HL-60 (cell line): ENCODE measurements around the gene SRPX.

Experiments
- DNase-seq, 2 experiments: peaks; one replicate each; pipeline ENCODE4 v3.0.0-alpha.2; 2010 to 2020; ENCODE audit warnings: low read depth in 1 of 2, low spot score in 1 of 2
- H3K27ac ChIP-seq: fragments of 250-450 bp; sonication (Bioruptor Pico); replicated peaks from 2 replicates; pipeline ENCODE4 v1.5.1; 2020; ENCODE audit warnings: mild to moderate bottlenecking, moderate library complexity
- H3K27me3 ChIP-seq: fragments of 250-450 bp; sonication (Bioruptor Pico); 2 replicates; pipeline ENCODE4 v1.5.1; 2021; ENCODE audit warnings: mild to moderate bottlenecking, moderate library complexity; ENCODE audit not compliant: insufficient read depth, poor library complexity, severe bottlenecking
- H3K4me3 ChIP-seq: replicated peaks from 2 replicates; pipeline ENCODE4 v1.5.1; 2011; ENCODE audit warnings: mild to moderate bottlenecking, control low read depth, low read length; ENCODE audit not compliant: insufficient read depth
- GABPA ChIP-seq: IDR thresholded peaks from 2 replicates; pipeline ENCODE4 v1.6.1; 2012; ENCODE audit warnings: low read depth
- POLR2AphosphoS5 ChIP-seq: IDR thresholded peaks from 2 replicates; pipeline ENCODE4 v1.6.1; 2012; ENCODE audit warnings: low read depth
- SPI1 ChIP-seq: IDR thresholded peaks from 2 replicates; pipeline ENCODE4 v1.6.1; 2012; ENCODE audit warnings: low read depth, mild to moderate bottlenecking, borderline replicate concordance
- TF ChIP-seq, protein P1 (sequence below): IDR thresholded peaks from one replicate; pipeline ENCODE4 v1.5.1; 2011; ENCODE audit warnings: low read length, control low read depth, inconsistent platforms; ENCODE audit not compliant: insufficient read depth
- TF ChIP-seq, protein P2 (sequence below): IDR thresholded peaks from 2 replicates; pipeline ENCODE4 v1.6.1; 2012; ENCODE audit warnings: low read depth; ENCODE audit not compliant: insufficient replicate concordance

SRPX gene

DNA sequence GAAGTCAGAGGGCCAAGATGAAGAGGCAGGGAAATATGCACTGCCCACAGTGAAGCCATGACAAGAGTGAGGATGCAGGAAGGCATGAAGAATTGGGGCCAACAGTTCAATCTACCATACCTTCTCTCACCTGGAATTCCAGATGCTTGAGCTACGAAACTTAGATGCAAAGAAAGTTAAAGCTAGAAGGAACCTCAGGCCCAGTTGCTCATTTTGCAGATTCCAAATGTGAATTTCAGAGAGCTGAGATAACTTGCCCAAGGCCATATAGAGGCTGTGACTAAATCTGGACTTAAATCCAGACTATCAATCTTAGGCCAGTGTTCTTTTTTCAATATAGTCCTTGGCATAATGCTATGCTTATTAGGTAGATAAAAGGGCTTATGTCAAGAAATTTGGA lies 92.7 kb downstream of the SRPX start:
- no peaks in the 10 kb centered on the region for H3K27me3 ChIP-seq
- no peak for DNase-seq
- TF ChIP-seq GABPA (no peak), SPI1 (no peak), POLR2AphosphoS5 (no peak)
- TF ChIP-seq, protein P1, sequence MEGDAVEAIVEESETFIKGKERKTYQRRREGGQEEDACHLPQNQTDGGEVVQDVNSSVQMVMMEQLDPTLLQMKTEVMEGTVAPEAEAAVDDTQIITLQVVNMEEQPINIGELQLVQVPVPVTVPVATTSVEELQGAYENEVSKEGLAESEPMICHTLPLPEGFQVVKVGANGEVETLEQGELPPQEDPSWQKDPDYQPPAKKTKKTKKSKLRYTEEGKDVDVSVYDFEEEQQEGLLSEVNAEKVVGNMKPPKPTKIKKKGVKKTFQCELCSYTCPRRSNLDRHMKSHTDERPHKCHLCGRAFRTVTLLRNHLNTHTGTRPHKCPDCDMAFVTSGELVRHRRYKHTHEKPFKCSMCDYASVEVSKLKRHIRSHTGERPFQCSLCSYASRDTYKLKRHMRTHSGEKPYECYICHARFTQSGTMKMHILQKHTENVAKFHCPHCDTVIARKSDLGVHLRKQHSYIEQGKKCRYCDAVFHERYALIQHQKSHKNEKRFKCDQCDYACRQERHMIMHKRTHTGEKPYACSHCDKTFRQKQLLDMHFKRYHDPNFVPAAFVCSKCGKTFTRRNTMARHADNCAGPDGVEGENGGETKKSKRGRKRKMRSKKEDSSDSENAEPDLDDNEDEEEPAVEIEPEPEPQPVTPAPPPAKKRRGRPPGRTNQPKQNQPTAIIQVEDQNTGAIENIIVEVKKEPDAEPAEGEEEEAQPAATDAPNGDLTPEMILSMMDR, result no peak
- TF ChIP-seq, protein P2, sequence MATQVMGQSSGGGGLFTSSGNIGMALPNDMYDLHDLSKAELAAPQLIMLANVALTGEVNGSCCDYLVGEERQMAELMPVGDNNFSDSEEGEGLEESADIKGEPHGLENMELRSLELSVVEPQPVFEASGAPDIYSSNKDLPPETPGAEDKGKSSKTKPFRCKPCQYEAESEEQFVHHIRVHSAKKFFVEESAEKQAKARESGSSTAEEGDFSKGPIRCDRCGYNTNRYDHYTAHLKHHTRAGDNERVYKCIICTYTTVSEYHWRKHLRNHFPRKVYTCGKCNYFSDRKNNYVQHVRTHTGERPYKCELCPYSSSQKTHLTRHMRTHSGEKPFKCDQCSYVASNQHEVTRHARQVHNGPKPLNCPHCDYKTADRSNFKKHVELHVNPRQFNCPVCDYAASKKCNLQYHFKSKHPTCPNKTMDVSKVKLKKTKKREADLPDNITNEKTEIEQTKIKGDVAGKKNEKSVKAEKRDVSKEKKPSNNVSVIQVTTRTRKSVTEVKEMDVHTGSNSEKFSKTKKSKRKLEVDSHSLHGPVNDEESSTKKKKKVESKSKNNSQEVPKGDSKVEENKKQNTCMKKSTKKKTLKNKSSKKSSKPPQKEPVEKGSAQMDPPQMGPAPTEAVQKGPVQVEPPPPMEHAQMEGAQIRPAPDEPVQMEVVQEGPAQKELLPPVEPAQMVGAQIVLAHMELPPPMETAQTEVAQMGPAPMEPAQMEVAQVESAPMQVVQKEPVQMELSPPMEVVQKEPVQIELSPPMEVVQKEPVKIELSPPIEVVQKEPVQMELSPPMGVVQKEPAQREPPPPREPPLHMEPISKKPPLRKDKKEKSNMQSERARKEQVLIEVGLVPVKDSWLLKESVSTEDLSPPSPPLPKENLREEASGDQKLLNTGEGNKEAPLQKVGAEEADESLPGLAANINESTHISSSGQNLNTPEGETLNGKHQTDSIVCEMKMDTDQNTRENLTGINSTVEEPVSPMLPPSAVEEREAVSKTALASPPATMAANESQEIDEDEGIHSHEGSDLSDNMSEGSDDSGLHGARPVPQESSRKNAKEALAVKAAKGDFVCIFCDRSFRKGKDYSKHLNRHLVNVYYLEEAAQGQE, result no peak
- H3K27ac ChIP-seq, result no peak overlapping the region
- H3K4me3 ChIP-seq, result no peak overlapping the region

DNA sequence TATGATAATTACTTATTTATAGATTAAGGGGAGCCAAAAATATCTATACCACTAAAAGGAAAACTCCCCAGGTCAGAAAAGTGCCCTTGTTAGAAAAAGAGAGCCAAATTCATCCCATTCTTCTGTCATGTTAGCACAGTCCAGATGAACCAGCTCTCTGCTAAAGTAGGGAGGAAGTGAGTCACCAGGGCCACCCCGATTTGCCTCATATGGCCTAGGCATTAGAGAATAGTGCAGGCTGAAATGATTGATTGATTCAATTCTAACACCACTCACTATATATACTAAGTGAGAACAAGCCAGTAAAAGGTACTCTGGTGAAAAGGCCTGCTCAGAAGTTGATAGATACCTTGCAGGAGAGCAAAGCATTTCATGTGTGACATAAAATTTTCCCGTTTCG lies 94.5 kb downstream of the SRPX start:
- TF ChIP-seq GABPA (no peak), POLR2AphosphoS5 (no peak), SPI1 (no peak)
- TF ChIP-seq, protein P1, result no peak
- TF ChIP-seq, protein P2, result no peak
- DNase-seq, result no peak
- no peak overlapping the region for H3K27ac ChIP-seq
- H3K4me3 ChIP-seq, result no peak overlapping the region
- no peaks in the 10 kb centered on the region for H3K27me3 ChIP-seq

DNA sequence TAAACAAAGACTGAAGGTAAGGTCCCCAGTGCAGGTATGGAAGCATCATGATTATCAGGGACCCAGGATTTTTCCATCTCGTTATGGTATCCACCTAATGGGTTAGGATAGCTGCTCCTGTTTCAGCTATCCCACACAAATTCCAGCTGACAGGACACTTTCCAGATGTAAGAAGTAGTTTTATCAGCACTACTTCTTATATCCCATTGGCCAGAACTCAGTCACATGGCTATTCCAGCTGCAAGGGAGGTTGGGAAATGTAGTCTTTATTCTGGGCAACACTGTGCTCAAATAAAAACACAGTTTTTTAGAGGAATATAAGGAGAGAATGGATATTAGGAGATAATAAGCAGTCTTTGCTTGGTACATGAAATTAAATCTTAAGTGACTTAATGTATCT lies 96.7 kb downstream of the SRPX start:
- Histone ChIP-seq H3K4me3 (no peak overlapping the region), H3K27ac (no peak overlapping the region), H3K27me3 (no peaks in the 10 kb centered on the region)
- DNase-seq, result no peak
- TF ChIP-seq GABPA (no peak), POLR2AphosphoS5 (no peak), SPI1 (no peak)
- TF ChIP-seq, protein P2, result no peak
- TF ChIP-seq, protein P1, result no peak
